Activated effector memory CD4-positive, alpha-beta T cell treated with Interleukin-2 at 50 U/mL for 16 hours (primary cell): ENCODE measurements around the gene LSM14A.

Experiments
- DNase-seq: peaks from one replicate; pipeline ENCODE4 v3.0.0-alpha.2; 2020

The LSM14A gene

DNA sequence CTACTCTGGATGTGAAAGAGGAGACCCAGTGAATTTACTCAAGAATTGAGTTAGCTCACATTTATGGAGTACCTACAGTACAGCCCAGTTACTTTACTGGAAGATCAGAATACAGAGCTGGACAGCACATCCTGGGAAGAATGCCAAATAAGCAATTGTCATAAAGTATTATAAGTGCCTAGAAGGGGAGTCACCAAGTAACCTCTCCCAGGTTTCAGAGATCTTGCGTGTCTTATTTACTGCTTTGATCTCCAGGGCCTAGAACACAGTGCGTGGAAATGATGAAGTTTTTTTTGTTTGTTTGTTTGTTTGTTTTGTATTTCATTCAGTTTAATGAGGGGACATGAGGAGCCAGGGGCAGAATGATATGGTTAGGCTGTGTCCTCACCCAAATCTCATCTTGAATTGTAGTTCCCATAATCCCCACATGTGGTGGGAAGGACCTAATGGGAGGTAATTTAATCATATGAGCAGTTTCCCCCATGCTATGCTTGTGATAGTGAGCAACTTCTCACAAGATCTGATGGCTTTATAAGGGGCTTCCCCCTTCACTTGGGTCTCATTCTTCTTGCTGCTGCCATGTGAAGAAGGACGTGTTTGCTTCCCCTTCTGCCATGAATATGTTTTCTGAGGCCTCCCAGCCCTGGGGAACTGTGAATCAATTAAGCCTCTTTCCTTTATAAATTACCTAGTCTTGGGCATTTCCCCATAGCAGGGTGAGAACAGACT lies 87.2 kb downstream of the LSM14A start:
- DNase-seq: no peak

DNA sequence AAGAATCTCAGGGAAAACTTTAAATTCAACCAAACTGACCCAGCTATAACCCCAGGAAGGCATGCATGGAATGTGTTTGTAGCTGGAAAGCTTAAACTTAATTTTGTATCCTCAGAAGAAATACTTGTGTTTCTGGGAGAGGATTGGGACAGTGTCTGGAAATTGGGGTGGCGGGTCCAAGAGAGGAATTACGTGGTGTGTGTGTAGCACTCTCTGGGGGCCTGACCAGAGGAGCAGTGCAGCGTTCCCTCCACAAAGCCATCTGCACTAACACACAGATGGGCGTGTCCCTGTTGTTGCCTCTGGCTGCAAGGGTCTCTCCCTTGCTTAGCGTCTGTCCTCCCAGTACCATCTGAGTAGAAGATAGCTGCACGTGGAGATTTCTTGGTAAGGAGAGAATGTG lies 88.5 kb downstream of the LSM14A start:
- no peak for DNase-seq

DNA sequence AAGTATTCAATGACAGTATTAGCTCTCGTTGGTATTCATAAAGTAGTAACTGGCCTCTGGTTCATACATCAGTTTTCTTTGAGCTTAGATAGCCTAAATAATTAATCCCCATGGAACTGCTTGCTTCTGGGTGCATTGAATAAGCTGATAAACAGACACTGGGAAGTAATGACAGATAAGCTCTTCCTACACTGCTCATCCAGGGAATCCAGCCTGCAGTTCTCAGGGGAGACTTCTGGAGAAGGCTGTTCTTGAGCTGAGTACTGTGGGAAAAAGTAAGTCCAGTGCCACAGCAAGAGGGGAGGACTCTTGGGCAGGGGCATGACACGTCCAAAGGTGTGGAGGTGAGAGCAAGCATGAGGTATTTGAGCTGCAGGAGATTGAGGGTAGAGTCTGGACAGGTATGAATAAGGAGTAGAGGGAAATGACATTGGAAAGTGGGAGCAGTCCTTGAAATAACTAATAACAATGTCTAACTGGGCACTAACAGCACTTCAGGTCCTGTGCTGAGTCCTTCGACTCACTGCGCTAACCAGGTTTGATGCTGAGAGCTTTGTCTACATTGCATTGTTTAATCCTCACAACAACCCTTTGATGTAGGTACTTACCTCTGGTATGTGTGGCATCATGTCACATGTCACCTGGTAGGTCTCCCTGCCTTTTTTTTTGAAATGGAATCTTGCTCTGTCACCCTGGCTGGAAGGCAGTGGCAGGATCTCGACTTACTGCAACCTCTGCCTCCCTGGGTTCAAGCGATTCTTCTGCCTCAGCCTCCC lies 89.2 kb downstream of the LSM14A start:
- DNase-seq: no peak

DNA sequence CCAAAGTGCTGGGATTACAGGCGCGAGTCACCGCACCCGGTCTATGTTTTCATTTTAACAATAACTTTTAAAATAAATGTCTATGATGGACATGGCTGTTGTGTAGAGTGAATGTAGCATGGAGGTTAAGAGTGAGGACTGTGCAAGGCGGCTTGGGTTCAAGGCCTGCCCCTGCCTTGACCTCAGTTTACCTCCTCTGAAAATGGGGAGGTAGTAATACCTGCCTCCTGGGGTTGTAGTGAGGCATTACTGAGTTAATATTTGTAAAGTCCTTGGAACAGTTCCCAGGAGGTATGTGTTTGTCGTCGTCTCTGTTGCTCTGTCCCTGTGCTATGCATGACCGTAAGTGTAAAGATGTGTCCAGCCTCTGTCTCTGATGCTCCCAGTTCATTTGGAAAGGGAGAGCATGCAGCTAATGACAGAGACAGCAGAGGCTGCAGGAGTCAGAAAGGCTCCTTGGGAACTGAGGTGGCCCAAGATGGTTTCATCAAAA lies 91.5 kb downstream of the LSM14A start:
- DNase-seq: no peak

DNA sequence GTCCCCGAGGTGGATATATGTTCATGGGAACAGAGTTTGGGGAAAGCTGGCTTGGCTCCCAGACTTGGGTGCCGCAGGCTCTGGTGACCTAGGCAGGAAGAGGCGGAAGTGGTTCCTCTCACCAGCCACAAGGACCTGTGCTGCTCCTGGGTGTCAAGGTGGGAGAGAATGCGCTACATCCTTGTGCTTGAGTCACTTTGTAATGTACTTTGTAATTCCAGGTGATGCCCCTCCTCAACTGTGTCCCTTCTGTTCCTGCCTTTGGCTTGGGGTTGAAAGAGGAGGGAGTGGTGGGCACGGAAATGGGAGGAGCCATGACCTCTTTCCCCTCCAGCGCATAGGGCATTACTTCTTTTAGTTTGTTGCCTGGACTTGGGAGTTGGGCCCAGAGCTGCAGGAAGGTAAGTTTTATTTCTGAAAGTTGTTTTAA lies 92.9 kb downstream of the LSM14A start:
- DNase-seq: no peak

DNA sequence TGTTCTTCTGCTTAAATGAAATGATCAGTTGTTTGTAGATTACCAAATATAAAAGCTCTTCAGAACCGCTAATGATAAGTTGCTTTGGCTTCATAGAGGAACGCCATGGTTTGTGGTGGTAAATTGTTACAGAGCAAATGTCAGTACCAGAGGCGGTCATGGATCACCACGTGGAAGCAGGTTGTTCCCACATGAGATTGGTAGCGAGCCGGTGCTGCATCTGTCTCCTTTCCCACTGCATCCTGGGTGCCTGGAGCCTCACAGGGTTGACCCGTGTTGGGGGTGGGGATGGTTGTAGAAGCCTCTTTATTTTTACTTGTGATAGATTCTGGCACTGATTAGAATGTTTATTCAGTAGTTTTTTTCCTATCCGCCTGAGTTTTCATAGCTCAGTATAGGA lies 96.8 kb downstream of the LSM14A start:
- DNase-seq: no peak

DNA sequence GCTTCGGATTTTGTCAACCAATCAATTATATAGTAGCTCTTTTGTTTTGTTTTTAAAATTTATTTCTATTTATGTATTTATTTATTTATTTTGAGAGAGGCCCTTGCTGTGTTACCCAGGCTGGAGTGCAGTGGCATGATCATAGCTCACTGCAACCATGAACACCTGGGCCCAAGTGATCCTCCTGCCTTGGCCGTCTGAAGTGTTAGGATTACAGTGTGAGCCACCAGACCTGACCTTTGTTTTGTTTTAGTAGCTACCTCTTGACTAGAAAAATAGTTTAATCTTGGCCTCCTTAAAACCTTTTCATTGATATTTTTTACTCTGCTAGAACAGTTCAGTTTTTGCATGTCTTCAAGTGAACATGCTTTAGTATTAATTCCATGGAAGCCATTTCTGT lies 97.2 kb downstream of the LSM14A start:
- DNase-seq: no peak

DNA sequence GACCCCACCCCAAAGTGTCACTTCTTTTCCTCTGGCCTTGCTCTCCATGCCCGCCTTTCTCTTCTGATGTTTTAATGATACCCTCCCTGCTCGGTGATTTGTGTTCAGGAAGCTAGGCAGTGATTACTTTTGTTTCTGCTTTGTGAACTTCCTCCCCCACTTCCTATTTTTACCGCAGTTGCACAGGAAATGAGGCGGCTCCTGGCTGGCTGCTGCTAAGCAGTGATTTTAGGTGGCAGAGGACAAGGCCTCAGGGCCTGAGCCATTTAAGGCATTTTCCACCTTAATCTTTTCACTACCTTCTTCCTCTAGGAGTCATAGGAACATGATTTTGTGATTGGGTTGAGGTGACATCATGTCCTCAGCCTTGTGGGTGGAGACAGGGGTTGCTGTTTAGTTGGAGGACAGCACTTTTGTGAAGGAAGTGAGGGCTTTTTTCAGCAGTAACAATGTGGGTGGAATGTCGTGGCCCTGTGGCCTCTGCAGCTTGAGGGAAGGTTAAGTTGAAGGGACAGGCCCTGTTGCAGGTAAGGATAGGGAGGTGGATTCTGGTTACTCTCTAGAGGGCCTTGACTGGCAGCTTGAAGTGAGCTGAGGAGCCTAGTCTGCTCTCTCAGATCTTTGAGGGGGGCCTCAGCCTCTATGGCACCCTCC lies 97.8 kb downstream of the LSM14A start:
- DNase-seq: peak; percentile 69

DNA sequence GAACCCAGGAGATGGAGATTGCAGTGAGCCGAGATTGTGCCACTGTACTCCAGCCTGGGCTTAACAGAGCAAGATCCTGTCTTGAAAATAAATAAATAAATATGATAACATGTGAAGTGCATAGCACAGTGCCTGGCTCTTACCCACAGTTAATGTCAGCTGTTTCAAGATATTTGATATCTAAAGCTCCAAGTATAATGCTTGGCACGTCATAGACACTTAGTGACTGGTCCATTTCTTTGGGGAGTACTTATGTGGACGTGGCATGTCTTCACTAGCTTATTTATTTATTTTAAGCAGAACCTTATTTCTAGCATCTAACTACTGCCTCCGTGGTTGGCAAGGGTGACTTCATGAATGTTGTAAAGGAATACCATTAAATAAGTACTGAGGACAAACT lies 100.8 kb downstream of the LSM14A start:
- no peak for DNase-seq

DNA sequence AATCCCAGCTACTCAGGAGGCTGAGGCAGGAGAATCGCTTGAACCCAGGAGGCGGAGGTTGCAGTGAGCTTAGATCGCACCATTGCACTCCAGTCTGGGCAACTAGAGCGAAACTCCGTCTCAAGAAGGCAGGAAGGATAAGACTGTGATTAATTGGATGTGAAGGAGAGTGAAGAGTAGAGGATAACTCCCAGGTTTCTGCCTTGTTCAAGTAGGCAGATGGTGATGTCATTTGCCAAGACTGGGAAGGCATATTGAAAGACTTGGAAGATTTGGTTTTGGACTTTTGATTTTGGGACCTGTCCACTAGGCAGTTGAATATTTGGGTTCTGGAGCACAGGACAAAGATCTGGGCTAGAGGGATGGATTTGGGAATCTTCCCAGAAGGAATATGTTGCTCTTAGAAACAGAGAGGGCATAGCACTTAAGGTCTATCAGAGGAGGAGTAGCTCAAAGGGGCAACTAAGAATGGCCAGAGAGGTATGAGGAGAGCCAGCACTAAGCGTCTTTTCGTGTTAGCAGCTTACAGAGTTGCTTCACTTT lies 102.1 kb downstream of the LSM14A start:
- no peak for DNase-seq

DNA sequence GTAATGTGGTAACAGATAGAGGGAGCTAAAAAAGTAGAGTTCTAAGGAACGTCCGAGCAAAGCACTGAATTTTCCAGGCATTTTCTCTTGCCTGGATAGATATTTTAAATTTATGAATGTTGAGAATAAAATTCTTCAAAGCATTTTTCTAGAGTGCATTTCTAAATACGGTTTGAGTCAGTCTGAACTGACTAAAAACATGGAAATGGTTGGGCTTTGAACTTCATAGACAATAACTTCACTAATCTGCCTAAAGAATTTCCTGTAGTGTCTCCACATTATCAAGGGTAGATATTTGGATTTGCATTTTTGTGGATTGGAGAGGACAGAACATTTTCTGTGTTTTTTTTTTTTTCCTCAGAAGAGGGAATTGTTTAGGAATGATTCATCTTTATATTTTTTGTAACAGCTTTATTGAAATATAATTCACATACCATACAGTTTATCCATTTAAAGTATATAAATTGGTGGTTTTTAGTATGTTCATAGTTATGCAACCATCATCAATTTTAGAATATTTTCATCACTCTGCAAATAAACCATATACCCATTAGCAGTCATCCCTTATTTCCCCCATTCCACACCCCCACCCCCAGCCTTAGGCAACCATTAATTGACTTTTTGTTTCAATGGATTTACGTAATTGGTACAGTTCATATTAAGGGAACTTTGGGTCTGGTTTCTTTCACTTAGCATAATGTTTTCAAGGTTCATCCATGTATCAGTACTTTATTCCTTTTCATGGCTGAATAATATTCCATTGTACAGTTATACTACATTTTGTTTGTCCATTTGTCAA lies 102.7 kb downstream of the LSM14A start:
- no peak for DNase-seq

DNA sequence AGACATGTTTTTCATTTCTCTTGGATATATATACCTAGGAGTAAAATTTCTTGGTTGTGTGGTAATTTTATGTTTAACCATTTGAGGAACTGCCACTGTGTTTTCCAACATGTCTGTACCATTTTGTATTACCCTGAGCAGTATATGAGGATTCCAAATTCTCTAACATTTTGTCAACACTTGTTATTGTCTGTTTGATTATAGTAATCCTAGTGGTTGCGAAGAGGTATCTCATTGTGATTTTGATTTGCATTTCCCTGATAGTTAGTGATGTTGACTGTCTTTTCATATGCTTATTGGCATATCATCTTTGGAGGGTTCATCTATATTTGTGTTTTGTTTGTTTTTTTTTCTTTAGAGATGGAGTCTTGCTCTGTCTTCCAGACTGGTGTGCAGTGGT lies 103.4 kb downstream of the LSM14A start:
- DNase-seq: no peak

DNA sequence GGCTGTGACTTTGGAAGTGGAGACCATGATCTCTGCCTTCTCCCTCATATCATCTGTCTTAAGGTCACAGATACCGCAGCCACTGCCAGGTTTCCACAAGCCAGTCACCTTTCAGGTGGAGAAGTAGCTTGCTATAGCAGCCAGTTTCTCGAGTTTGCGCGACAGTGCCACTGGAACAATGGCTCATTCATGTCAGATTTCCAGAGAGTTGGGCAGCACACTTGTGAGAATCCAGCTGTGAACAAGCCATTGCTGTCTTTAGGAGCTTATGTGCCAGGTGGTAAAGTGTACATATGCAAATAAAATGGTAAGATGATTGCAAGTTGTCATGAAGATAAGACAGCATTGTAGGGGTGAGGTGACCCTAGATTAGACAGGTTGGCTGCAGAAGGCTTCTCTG lies 104.3 kb downstream of the LSM14A start:
- no peak for DNase-seq

DNA sequence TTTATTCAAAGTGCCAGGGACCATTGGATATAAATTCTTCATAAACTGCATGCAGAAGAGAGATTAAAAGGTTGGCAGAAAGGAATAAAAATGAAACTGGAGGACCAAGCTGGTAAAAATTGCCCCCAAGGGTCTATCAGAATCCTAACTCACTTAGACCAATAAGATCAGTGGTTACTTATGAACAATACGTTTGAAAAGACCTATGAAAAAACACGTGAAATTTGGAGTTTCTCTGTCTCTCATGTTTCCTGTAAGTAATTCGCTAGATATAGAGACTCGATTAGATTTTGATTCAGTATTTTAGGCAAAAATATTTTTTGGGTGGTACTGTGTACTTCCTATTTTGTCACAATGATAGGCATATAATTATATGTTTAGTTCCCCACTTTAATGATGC lies 104.9 kb downstream of the LSM14A start:
- no peak for DNase-seq

DNA sequence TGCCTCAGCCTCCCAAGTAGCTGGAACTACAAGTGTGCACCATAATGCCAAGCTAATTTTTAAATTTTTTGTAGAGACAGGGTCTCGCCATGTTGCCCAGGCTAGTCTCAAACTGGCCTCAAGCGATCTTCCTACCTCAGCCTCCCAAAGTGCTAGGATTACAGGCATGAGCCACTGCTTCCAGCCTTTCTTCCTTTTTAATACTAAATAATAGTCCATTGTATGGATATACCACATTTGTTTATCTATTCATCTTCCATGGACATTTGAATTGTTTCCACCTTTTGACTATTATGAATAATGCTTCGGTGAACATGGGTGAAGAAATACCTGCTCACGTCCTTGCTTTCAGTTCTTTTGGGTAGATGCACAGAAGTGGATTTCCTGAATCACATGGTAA lies 106.5 kb downstream of the LSM14A start:
- DNase-seq: no peak
